ENCODE measurements around the gene TAS2R31. TPM values are rescaled to one million over a fixed set of nuclear protein-coding genes. Genes with fewer than 3 reads are reported as not detected.

The TAS2R31 gene
- total RNA-seq, 1 donor from 2014 or later: 13.2 TPM

DNA sequence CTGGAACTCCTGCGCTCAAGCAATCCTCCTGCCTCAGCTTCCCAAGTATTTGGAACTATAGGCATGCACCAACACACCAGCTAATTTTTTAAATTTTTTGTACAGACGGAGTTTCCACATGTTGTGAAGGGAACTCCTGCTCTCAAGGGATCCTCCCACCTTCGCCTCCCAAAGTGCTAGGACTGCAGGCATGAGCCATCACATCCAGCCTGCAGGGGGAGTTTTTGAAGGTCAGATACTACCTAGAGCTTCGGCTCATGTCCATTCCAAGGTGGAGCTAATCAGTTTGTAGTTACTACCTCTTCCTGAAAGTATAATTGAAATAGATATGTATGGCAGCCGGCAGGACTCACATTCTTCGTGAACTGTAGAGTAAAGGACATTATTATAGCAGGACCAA lies 5.1 kb downstream of the TAS2R31 start:
- no peak overlapping the region for H3K9ac ChIP-seq
- H3K36me3 ChIP-seq: no peaks in the 10 kb centered on the region
- DNase-seq (ENCODE audit: low spot score): peak; percentile 4
- H3K4me3 ChIP-seq: no peak overlapping the region
- no peaks in the 10 kb centered on the region for H3F3A ChIP-seq (ENCODE audit: low read depth)
- H3K4me1 Mint-ChIP-seq: no peaks in the 10 kb centered on the region
- H3K27me3 Mint-ChIP-seq (ENCODE audit: insufficient read depth, low read depth): no peaks in the 10 kb centered on the region
- H2AFZ ChIP-seq (replicated peaks): no peak overlapping the region
- no peaks in the 10 kb centered on the region for H3K27me3 ChIP-seq
- H3K79me2 ChIP-seq (ENCODE audit: low read depth): no peaks in the 10 kb centered on the region
- no peaks in the 10 kb centered on the region for H4K20me1 ChIP-seq (ENCODE audit: low read depth)
- no peak overlapping the region for H3K27ac Mint-ChIP-seq
- H3K9me3 Mint-ChIP-seq: peaks cover 15% of the 10 kb centered on the region
- no peak overlapping the region for H3K4me3 Mint-ChIP-seq
- no peak overlapping the region for H3K4me2 ChIP-seq
- no peak for TF ChIP-seq EZH2phosphoT487 (IDR thresholded peaks at IDR 0.05)
- TF ChIP-seq, protein P1, sequence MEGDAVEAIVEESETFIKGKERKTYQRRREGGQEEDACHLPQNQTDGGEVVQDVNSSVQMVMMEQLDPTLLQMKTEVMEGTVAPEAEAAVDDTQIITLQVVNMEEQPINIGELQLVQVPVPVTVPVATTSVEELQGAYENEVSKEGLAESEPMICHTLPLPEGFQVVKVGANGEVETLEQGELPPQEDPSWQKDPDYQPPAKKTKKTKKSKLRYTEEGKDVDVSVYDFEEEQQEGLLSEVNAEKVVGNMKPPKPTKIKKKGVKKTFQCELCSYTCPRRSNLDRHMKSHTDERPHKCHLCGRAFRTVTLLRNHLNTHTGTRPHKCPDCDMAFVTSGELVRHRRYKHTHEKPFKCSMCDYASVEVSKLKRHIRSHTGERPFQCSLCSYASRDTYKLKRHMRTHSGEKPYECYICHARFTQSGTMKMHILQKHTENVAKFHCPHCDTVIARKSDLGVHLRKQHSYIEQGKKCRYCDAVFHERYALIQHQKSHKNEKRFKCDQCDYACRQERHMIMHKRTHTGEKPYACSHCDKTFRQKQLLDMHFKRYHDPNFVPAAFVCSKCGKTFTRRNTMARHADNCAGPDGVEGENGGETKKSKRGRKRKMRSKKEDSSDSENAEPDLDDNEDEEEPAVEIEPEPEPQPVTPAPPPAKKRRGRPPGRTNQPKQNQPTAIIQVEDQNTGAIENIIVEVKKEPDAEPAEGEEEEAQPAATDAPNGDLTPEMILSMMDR (IDR thresholded peaks at IDR 0.05): peak; percentile 36
- peaks cover 41% of the 10 kb centered on the region for H3K36me3 Mint-ChIP-seq
- H3K4me1 ChIP-seq: no peaks in the 10 kb centered on the region
- H3K9me3 ChIP-seq (ENCODE audit: low read depth): no peaks in the 10 kb centered on the region
- H3K27ac ChIP-seq: no peak overlapping the region

DNA sequence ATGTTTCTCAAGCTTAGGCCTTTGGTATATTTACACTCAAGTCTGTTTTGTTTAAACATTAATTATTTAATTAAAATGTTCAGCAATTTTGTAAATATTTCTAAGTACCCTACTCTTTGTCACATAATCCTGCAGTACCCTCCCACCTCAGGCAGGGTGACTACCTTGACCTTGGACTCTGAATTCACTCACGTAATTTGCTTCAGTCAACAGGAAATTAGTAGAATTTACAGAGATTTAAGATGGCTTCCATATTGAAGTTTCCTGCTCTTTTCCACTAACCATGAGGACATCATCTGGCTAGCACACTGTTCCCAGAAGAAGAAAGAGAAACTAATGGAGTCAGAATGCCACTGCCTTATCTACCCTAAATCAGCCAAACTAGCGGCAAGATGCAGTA lies 7.8 kb downstream of the TAS2R31 start:
- Histone ChIP-seq H3K9ac (no peak overlapping the region), H3K79me2 (ENCODE audit: low read depth) (no peaks in the 10 kb centered on the region), H3K4me2 (no peak overlapping the region), H4K20me1 (ENCODE audit: low read depth) (no peaks in the 10 kb centered on the region), H3K27ac (no peak overlapping the region), H3F3A (ENCODE audit: low read depth) (no peaks in the 10 kb centered on the region), H2AFZ (replicated peaks) (no peak overlapping the region), H3K36me3 (no peaks in the 10 kb centered on the region), H3K4me3 (no peak overlapping the region), H3K4me1 (no peaks in the 10 kb centered on the region), H3K27me3 (no peaks in the 10 kb centered on the region), H3K9me3 (ENCODE audit: low read depth) (no peaks in the 10 kb centered on the region)
- no peaks in the 10 kb centered on the region for H3K4me1 Mint-ChIP-seq
- peaks cover 15% of the 10 kb centered on the region for H3K9me3 Mint-ChIP-seq
- no peak overlapping the region for H3K27ac Mint-ChIP-seq
- H3K27me3 Mint-ChIP-seq (ENCODE audit: insufficient read depth, low read depth): no peaks in the 10 kb centered on the region
- no peak for DNase-seq (ENCODE audit: low spot score)
- no peak for TF ChIP-seq EZH2phosphoT487 (IDR thresholded peaks at IDR 0.05)
- no peak for TF ChIP-seq EZH2 (IDR thresholded peaks at IDR 0.05)
- TF ChIP-seq, protein P1 (IDR thresholded peaks at IDR 0.05): no peak
- H3K36me3 Mint-ChIP-seq: peaks cover 30% of the 10 kb centered on the region
- no peak overlapping the region for H3K4me3 Mint-ChIP-seq

DNA sequence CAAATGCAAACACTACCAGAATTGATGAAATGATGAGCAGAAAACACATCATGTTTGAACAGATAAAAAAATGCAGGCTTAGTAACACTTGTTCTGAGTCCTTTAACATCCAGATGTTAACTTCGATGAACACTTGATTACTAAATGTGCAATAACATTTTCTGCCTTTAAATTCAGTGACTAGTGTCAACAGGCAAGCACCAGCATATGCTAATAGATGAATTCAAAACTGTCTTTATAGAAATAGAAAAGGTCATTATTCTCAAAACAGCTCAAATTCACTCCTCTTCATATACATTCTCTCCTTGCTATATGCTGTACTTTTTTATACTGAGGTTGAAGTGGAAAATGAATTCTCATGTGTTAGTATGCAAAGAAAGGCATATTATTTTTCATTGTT lies 8.7 kb downstream of the TAS2R31 start, which contains the start of gene TAS2R19:
Gene TAS2R19, minus strand, starts transcription at position 101 of the 400 bp plus-strand sequence. Its CDS starts 49 bp downstream, at position 52.
- Histone ChIP-seq H3K36me3 (no peaks in the 10 kb centered on the region), H4K20me1 (ENCODE audit: low read depth) (no peaks in the 10 kb centered on the region), H3K4me1 (no peaks in the 10 kb centered on the region), H3K27me3 (no peaks in the 10 kb centered on the region), H3K27ac (no peak within 1 kb of the TSS), H3K9ac (no peak within 1 kb of the TSS), H3K4me2 (no peak within 1 kb of the TSS), H3K79me2 (ENCODE audit: low read depth) (no peaks in the 10 kb centered on the region), H3K9me3 (ENCODE audit: low read depth) (no peaks in the 10 kb centered on the region), H3K4me3 (no peak within 1 kb of the TSS), H2AFZ (replicated peaks) (no peak within 1 kb of the TSS), H3F3A (ENCODE audit: low read depth) (no peaks in the 10 kb centered on the region)
- H3K4me1 Mint-ChIP-seq: no peaks in the 10 kb centered on the region
- no peak within 1 kb of the TSS for H3K27ac Mint-ChIP-seq
- peaks cover 15% of the 10 kb centered on the region for H3K9me3 Mint-ChIP-seq
- H3K4me3 Mint-ChIP-seq: no peak within 1 kb of the TSS
- TF ChIP-seq, protein P1 (IDR thresholded peaks at IDR 0.05): no peak
- TF ChIP-seq EZH2 (IDR thresholded peaks at IDR 0.05) (no peak), EZH2phosphoT487 (IDR thresholded peaks at IDR 0.05) (no peak)
- DNase-seq (ENCODE audit: low spot score): no peak
- H3K27me3 Mint-ChIP-seq (ENCODE audit: insufficient read depth, low read depth): no peaks in the 10 kb centered on the region
- peaks cover 26% of the 10 kb centered on the region for H3K36me3 Mint-ChIP-seq

Measured in neural progenitor cell (in vitro differentiated cells).